HepG2 (cell line): ENCODE results near the gene TRIM8. TPM values are rescaled to one million over a fixed set of nuclear protein-coding genes. Genes with fewer than 3 reads are reported as not detected.

ENCODE experiments used
- ATAC-seq: fragments of 200-7000 bp; cut with Tn5 transposase; 3 replicates; pipeline ENCODE4 v1.9.1; 2020; ENCODE audit warnings: mild to moderate bottlenecking, moderate library complexity
- BruUV-seq: library from RNA; stranded (reverse); fragments of 400-500 nt; replicated peaks from 2 replicates; lab custom pipeline; 2021; lab: Mats Ljungman, UMichigan
- CTCF ChIA-PET: fragments of 300-600 bp; formaldehyde crosslinking; extraction: SDS; loops from one replicate; lab custom pipeline; 2021; ENCODE audit warnings: low total read pairs, inconsistent platforms, low intra/inter-chr PET ratio; lab: Yijun Ruan, JAX
- POLR2A ChIA-PET: fragments of 350-600 bp; sonication (Branson Sonifier 250); formaldehyde crosslinking; loops from one replicate; lab custom pipeline; 2020; ENCODE audit warnings: antibody characterized with exemption, inconsistent platforms; lab: Yijun Ruan, JAX
- DNase-seq: peaks from one replicate; pipeline ENCODE4 v3.0.0-alpha.2; 2015; ENCODE audit warnings: low spot score
- FAIRE-seq: peaks from 3 replicates; lab custom pipeline; 2011; peaks lifted over from hg19 to GRCh38; lab: Jason Lieb, UNC
- H2AFZ ChIP-seq: one replicate; pipeline ENCODE4 v1.6.1; 2011; ENCODE audit warnings: low read length, inconsistent platforms
- H3K27ac ChIP-seq: fragments of 300-600 bp; 3 replicates; pipeline ENCODE4 v1.8.0; 2011; ENCODE audit warnings: mixed run types, mild to moderate bottlenecking, mixed read lengths, low read length, inconsistent platforms; ENCODE audit not compliant: insufficient read depth; ENCODE audit errors: extremely low read length
- H3K27me3 ChIP-seq, 2 experiments: fragments of 200-600 bp in 1 of 2; 2 replicates in 1 of 2; 3 replicates in 1 of 2; pipeline versions ENCODE4 v1.6.0 to v1.8.0; 2011; ENCODE audit warnings: low read length in 2 of 2, mild to moderate bottlenecking in 2 of 2, moderate library complexity in 2 of 2, inconsistent platforms in 1 of 2; ENCODE audit not compliant: insufficient read depth in 2 of 2, control insufficient read depth in 1 of 2
- H3K36me3 ChIP-seq, 2 experiments: fragments of 200-600 bp in 1 of 2; replicated peaks in 1 of 2; 2 replicates in 1 of 2; 3 replicates in 1 of 2; pipeline versions ENCODE4 v1.5.1 to v1.8.0; 2011; ENCODE audit warnings: low read length in 2 of 2, inconsistent platforms in 1 of 2; ENCODE audit not compliant: insufficient read depth in 2 of 2, control insufficient read depth in 1 of 2
- H3K4me1 ChIP-seq: 2 replicates; pipeline ENCODE4 v1.5.1; 2012; ENCODE audit warnings: low read length, inconsistent platforms; ENCODE audit not compliant: insufficient read depth
- H3K4me2 ChIP-seq: 2 replicates; pipeline ENCODE4 v1.6.0; 2011; ENCODE audit warnings: low read depth, low read length, inconsistent platforms
- H3K4me3 ChIP-seq, 3 experiments: fragments of 200-600 bp in 1 of 3; sonication (generic), shearing (Covaris generic) in 1 of 3; replicated peaks in 1 of 3; 2 replicates each; pipeline ENCODE4 v1.5.1; 2011 to 2016; ENCODE audit warnings: low read length in 3 of 3, inconsistent platforms in 2 of 3, low read depth in 2 of 3, mild to moderate bottlenecking in 2 of 3, control low read depth in 1 of 3, mixed read lengths in 1 of 3; ENCODE audit not compliant: insufficient read depth in 1 of 3
- H3K79me2 ChIP-seq: one replicate; pipeline ENCODE4 v1.6.1; 2011; ENCODE audit warnings: low read length, inconsistent platforms; ENCODE audit not compliant: insufficient read depth
- H3K9ac ChIP-seq: 2 replicates; pipeline ENCODE4 v1.6.0; 2011; ENCODE audit warnings: mild to moderate bottlenecking, low read depth, low read length, inconsistent platforms; ENCODE audit not compliant: insufficient read depth
- H3K9me3 ChIP-seq: 2 replicates; pipeline ENCODE4 v1.5.1; 2012; ENCODE audit warnings: mild to moderate bottlenecking, low read length
- H4K20me1 ChIP-seq: 2 replicates; pipeline ENCODE4 v1.6.0; 2011; ENCODE audit warnings: inconsistent platforms, mild to moderate bottlenecking, low read length, moderate library complexity; ENCODE audit not compliant: insufficient read depth
- AGO2 ChIP-seq: fragments of 200-400 bp; formaldehyde crosslinking; optimal IDR thresholded peaks from 2 replicates; pipeline ENCODE3; 2017; ENCODE audit warnings: mild to moderate bottlenecking, low read depth, low read length, moderate library complexity
- BHLHE40 ChIP-seq: IDR thresholded peaks from 2 replicates; pipeline ENCODE4 v1.6.1; 2011; ENCODE audit warnings: low read length, improper control_type of control experiment
- HDAC6 ChIP-seq: fragments of 200-600 bp; sonication (generic); IDR thresholded peaks from 2 replicates; pipeline ENCODE4 v1.7.0; 2017; ENCODE audit warnings: mild to moderate bottlenecking, antibody characterized with exemption, low read length, low read depth
- HNRNPL ChIP-seq: fragments of 200-400 bp; formaldehyde crosslinking; IDR thresholded peaks from 2 replicates; pipeline ENCODE4 v1.6.1; 2017; ENCODE audit warnings: mild to moderate bottlenecking, low read depth, low read length
- HNRNPLL ChIP-seq: fragments of 200-400 bp; formaldehyde crosslinking; IDR thresholded peaks from 2 replicates; pipeline ENCODE4 v1.6.1; 2017; ENCODE audit warnings: mild to moderate bottlenecking, low read depth, low read length; ENCODE audit not compliant: poor library complexity, severe bottlenecking
- PLRG1 ChIP-seq: fragments of 450-650 bp; conservative IDR thresholded peaks from 2 replicates; pipeline ENCODE4 v1.6.1; 2016
- RBFOX2 ChIP-seq: fragments of 200-400 bp; formaldehyde crosslinking; IDR thresholded peaks from 2 replicates; pipeline ENCODE4 v1.6.1; 2017; ENCODE audit warnings: low read depth, mild to moderate bottlenecking, low read length
- RBM22 ChIP-seq: fragments of 200-400 bp; formaldehyde crosslinking; optimal IDR thresholded peaks from 2 replicates; pipeline ENCODE3; 2017; ENCODE audit warnings: mild to moderate bottlenecking, low read length, moderate library complexity
- SNRNP70 ChIP-seq: fragments of 200-400 bp; formaldehyde crosslinking; IDR thresholded peaks from 2 replicates; pipeline ENCODE4 v1.6.1; 2017; ENCODE audit warnings: mild to moderate bottlenecking, low read depth, low read length, moderate library complexity
- ZNF292 ChIP-seq: sonication (generic); formaldehyde crosslinking; IDR thresholded peaks from 2 replicates; pipeline ENCODE4 v1.8.1; 2022; ENCODE audit warnings: mild to moderate bottlenecking, low read depth, missing genetic modification reagents, borderline replicate concordance
- WGBS: methylation state at CpG from one replicate; pipeline ENCODE4 v1.1.6; 2017; ENCODE audit warnings: low lambda C conversion rate; 5-methylcytosine and 5-hydroxymethylcytosine counted together
- in situ Hi-C: cut with HindIII; loops from 2 replicates; pipeline ENCODE4 v1.10.0; 2017; ENCODE audit warnings: low pct_unique_long_range_greater_than_20kb; ENCODE audit not compliant: extremely low pct_ligation_motif_present
- intact Hi-C: fragments of 100-400 bp; cut with micrococcal nuclease; formaldehyde crosslinking; loops from one replicate; pipeline ENCODE4 v1.10.0; 2022; ENCODE audit not compliant: unreplicated experiment
- polyA plus RNA-seq, 8 experiments: library from polyadenylated mRNA; depleted of rRNA in 3 of 8; stranded (reverse) in 7 of 8; unstranded in 1 of 8; fragments of >200 nt; fragmentation: Illumina TruSeq in 4 of 8; extraction: Trizol in 4 of 8; gene quantifications; 2 replicates each; pipeline versions ENCODE4 v1.2.1 to v1.2.3, GENCODE V29; 2011 to 2016; ENCODE audit warnings: low read depth in 4 of 8, missing spikeins in 1 of 8, mixed read lengths in 1 of 8; ENCODE audit not compliant: insufficient read depth in 1 of 8
- total RNA-seq, 5 experiments: library from RNA; depleted of rRNA; stranded (reverse); fragments of >200 nt; fragmentation: Illumina TruSeq; extraction: Trizol; gene quantifications; 2 replicates each; pipeline ENCODE4 v1.2.3, GENCODE V29; 2016; ENCODE audit warnings: low read depth in 1 of 5
- TF ChIP-seq, protein P1 (sequence below): sonication (generic); formaldehyde crosslinking; IDR thresholded peaks from 2 replicates; pipeline ENCODE4 v1.8.1; 2023; ENCODE audit warnings: mild to moderate bottlenecking, moderate library complexity, missing genetic modification reagents

Gene TRIM8
- total and polyA plus RNA-seq, 2 of the 13 experiments (the other 11 are each of a cell fraction or from before 2014, with no cell fraction given) = 38.9 to 66.5 TPM

DNA sequence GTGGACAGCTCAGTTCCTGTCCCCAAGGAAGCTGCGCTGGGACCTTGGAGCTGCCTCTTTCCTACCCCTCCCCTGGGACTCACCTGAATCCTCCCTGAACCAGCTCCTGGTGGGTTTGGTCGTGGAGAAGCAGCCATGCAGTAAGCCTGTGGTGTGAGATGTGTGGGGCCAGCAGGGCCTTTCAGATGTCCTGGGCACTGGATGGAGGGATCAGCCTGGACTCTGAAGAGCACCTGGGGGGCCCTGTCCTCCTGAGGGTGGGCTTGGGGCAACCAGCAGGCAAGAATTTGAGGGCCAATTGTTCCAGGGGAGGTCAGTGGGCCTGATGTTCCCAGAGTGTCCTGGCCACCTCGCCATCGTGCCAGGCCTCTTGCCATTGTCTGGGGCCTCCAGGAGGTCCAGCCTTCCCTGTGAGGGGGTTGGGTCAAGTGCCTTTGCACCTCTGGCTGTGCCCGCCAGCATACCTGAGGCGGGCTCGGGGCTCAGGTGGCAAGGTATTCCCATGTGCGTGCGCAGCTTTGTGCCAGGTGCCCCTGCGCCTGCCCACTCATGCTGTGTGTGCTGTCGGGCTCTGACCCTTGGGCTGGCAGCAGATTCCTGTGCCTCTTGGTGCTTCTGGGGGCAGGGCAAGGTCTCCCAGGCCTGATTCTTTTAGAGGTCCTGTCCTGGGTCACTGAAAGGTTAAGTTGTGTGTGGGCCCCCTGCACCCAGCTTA, 7.3 kb downstream of the TRIM8 start:
- Histone ChIP-seq H3K4me1 (peaks cover 41% of the 10 kb centered on the region), H4K20me1 (peaks cover 86% of the 10 kb centered on the region), H3K27me3 (no peaks in the 10 kb centered on the region), H3K27ac (no peak overlapping the region), H3K9ac (no peak overlapping the region), H3K4me3 (no peak overlapping the region), H3K36me3 (peaks cover 49 to 79% of the 10 kb centered on the region in 2 experiments), H3K79me2 (peaks cover 64% of the 10 kb centered on the region), H3K9me3 (no peaks in the 10 kb centered on the region), H2AFZ (no peak overlapping the region), H3K4me2 (no peak overlapping the region)
- no peak for FAIRE-seq
- CTCF ChIA-PET = no interaction called here
- no TSS peak for BruUV-seq
- in situ Hi-C loops (no loop called here), intact Hi-C loops (no loop called here)
- no peak for TF ChIP-seq PLRG1
- TF ChIP-seq BHLHE40 = no peak
- no peak for TF ChIP-seq RBM22
- TF ChIP-seq, protein P1, sequence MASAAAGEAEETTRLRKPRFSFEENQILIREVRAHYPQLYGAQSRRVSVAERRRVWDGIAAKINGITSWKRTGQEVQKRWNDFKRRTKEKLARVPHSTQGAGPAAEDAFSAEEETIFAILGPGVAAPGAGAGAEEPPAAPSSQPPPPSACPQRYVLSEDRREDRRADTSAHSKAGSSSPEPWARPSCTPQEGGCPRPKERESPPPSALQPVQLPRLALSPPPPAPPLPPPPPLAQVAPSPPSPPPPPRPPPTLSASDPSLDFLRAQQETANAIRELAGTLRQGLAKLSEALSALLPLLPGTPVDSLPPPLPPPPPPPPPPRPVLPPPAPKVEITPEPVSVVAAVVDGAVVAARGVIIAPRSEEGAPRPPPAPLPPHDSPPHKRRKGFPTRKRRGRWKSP (CRISPR knock-in tag) = no peak
- no peak for TF ChIP-seq ZNF292 (CRISPR knock-in tag)
- TF ChIP-seq HNRNPLL = no peak
- TF ChIP-seq RBFOX2 = peak; percentile 66
- TF ChIP-seq SNRNP70 = no peak
- TF ChIP-seq HNRNPL = 0 out of 2 replicates have a peak, but pooled peaks have one; percentile 49
- peak; percentile 84 for TF ChIP-seq AGO2
- TF ChIP-seq HDAC6 = no peak
- POLR2A ChIA-PET = interaction anchor here (0.6 to 1.5 kb wide), 4 partner anchors 10 to 14 kb away, joined by 3 to 5 read pairs (median 3); no protein-coding TSS in a partner anchor
- no peak for DNase-seq
- ATAC-seq = no peak
- no CpG with 5 or more reads among the region's 11 CpGs for WGBS
